ENCODE results near the gene MC2R. TPM values are rescaled to one million over a fixed set of nuclear protein-coding genes. Genes with fewer than 3 reads are reported as not detected.

Gene MC2R
- total RNA-seq, 4 donors from 2014 or later = not detected

DNA sequence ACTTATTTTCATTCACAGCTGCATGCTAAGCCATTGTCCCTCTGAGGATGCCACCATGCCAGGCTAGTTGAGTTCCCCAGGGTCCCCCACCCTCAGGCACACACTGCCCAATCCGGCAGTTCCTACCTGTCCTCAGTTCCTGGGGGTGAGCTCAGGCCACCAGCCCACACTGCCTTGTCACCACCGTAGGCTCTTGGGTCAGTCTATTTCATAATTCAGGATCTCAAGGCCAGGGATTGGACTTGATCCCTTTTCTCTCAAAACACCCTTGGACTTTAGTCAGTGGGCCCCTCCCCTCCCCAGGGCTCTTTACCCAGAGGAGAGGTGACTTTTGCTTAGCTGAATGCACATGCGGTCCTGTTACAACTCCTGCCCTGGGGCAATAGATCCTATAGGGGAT, 18.7 kb upstream of the MC2R start:
- no peaks in the 10 kb centered on the region for H3K27me3 ChIP-seq
- DNase-seq (ENCODE audit: low spot score in 2 of 2) = no peak
- no peak overlapping the region for H3K4me3 ChIP-seq
- no peak overlapping the region for H3K27ac ChIP-seq
- no peaks in the 10 kb centered on the region for H3K4me1 ChIP-seq
- WGBS, 2 donors = 82 to 83% methylated on average over 3 of the region's 3 CpGs
- peaks cover 0 to 11% (median 0%) of the 10 kb centered on the region in 4 donors for H3K9me3 ChIP-seq
- no peak for TF ChIP-seq EP300 (IDR thresholded peaks at IDR 0.05)
- TF ChIP-seq, protein P1, sequence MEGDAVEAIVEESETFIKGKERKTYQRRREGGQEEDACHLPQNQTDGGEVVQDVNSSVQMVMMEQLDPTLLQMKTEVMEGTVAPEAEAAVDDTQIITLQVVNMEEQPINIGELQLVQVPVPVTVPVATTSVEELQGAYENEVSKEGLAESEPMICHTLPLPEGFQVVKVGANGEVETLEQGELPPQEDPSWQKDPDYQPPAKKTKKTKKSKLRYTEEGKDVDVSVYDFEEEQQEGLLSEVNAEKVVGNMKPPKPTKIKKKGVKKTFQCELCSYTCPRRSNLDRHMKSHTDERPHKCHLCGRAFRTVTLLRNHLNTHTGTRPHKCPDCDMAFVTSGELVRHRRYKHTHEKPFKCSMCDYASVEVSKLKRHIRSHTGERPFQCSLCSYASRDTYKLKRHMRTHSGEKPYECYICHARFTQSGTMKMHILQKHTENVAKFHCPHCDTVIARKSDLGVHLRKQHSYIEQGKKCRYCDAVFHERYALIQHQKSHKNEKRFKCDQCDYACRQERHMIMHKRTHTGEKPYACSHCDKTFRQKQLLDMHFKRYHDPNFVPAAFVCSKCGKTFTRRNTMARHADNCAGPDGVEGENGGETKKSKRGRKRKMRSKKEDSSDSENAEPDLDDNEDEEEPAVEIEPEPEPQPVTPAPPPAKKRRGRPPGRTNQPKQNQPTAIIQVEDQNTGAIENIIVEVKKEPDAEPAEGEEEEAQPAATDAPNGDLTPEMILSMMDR (IDR thresholded peaks at IDR 0.05) = no peak
- TF ChIP-seq POLR2A (IDR thresholded peaks at IDR 0.05) = no peak
- no peaks in the 10 kb centered on the region for H3K36me3 ChIP-seq

DNA sequence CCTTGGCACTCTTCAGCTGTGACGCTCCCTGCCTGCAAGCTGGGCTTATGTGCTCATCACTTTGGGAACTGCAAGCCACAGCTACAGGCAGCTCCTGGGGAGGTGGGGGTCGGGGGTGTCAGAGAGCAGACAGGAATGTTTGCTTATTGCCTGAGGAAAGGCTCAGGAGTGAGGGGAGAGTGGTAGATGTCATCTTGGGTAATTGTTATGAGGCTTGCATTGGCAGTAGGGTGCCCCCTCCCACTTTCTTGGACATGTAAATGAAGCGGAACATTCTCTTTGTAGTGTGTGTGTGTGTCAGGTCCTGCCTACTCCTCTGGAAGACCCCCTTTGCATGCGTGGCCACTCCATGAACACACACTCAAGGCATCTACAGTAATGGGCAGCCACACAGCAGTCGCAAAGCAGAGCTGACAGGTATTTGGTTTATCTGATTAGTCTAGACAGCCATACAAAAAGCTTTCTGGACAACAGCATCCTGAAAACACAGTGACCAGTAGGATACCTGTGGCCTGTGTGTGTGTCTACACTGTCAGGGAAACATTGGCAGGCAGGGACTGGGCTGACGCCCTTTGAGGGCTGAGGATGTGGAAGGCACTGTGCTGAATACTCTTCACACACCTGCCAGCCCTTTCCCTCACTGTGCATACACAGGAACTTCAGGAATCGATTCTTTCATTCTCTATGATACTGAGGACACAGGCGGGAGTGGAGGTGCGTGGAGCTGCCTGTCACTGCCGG, 17.1 kb upstream of the MC2R start:
- no peaks in the 10 kb centered on the region for H3K4me1 ChIP-seq
- H3K4me3 ChIP-seq = no peak overlapping the region
- H3K27me3 ChIP-seq = no peaks in the 10 kb centered on the region
- no peaks in the 10 kb centered on the region for H3K36me3 ChIP-seq
- no peak for DNase-seq (ENCODE audit: low spot score in 2 of 2)
- H3K27ac ChIP-seq = no peak overlapping the region
- WGBS, 2 donors = 66 to 70% methylated on average over 10 of the region's 10 CpGs
- H3K9me3 ChIP-seq = peaks cover 0 to 19% (median 0%) of the 10 kb centered on the region in 4 donors
- TF ChIP-seq EP300 (IDR thresholded peaks at IDR 0.05) (no peak), POLR2A (IDR thresholded peaks at IDR 0.05) (no peak)
- TF ChIP-seq, protein P1 (IDR thresholded peaks at IDR 0.05) = no peak

DNA sequence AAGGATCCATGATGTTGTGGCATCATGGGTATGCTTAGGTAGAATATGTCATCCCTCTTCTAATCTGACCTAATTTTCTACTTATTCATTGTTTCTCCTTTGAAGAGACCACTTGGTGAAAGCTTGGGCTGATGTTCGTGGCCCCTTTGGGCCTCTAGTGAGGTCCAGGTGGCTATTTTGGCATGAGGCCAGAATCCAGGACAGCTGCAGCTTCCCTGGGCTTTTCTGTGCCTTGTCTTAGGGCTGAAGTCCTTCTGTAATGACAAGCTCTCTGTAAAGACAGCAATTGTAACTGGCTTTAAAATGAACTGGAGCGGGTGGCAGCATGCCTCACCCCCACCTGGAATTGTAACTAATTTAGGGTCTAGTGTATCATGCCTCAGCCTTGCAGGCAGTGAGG, 15.6 kb upstream of the MC2R start:
- H3K4me1 ChIP-seq = no peaks in the 10 kb centered on the region
- peaks cover 0 to 19% (median 0%) of the 10 kb centered on the region in 4 donors for H3K9me3 ChIP-seq
- DNase-seq (ENCODE audit: low spot score in 2 of 2) = no peak
- H3K4me3 ChIP-seq = no peak overlapping the region
- H3K36me3 ChIP-seq = no peaks in the 10 kb centered on the region
- H3K27me3 ChIP-seq = no peaks in the 10 kb centered on the region
- TF ChIP-seq EP300 (IDR thresholded peaks at IDR 0.05) (no peak), POLR2A (IDR thresholded peaks at IDR 0.05) (no peak)
- TF ChIP-seq, protein P1 (IDR thresholded peaks at IDR 0.05) = no peak
- no peak overlapping the region for H3K27ac ChIP-seq
- 69 to 85% methylated on average over 2 of the region's 2 CpGs for WGBS, 2 donors

DNA sequence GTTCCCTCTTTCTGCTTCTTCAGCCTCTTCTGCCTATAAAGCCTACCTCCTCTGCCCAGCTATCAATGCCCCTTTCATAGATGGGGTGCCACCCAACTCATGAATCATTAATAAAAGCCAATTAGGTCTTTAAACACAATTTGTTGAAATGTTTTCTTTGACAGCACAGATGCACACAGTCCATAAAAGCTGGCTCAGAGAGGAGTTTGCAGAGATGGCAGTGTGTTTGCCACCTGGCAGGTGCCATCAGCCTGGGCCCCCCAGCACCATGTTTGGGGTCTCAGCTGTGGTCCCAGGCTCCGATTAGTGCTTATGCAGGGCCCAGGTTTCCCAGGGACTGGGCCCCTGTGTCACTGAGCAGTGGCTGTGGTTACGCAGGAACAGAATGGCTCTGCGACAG, 7.9 kb upstream of the MC2R start:
- WGBS, 2 donors = 90 to 91% methylated on average over 2 to 3 of the region's 3 CpGs

DNA sequence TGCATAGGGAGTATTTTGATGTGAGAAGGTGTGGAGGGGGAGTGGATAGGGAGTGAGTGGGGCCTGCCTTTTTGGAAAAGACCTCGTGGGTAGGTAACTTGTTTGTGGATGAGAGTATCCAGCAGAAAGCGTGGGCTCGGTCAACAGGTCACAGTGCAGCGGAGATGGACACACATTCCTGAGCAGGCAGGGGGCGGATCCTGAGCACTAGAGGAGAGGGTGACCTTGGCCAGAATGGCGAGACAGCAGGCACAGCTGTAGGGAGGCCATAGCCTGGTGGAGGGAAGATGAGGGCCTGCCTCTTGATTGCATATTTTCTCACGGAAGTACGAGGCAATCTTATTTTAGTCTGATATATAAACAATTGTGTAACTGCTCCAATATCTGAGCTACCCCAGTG, 3.6 kb upstream of the MC2R start:
- 76 to 82% methylated on average over 8 of the region's 8 CpGs for WGBS, 2 donors
- no peaks in the 10 kb centered on the region for H3K27me3 ChIP-seq
- H3K27ac ChIP-seq = no peak overlapping the region
- no peaks in the 10 kb centered on the region for H3K4me1 ChIP-seq
- no peak for DNase-seq (ENCODE audit: low spot score in 2 of 2)
- H3K9me3 ChIP-seq = no peaks in the 10 kb centered on the region
- TF ChIP-seq EP300 (IDR thresholded peaks at IDR 0.05) = no peak
- TF ChIP-seq, protein P1 (IDR thresholded peaks at IDR 0.05) = no peak
- TF ChIP-seq POLR2A (IDR thresholded peaks at IDR 0.05) = no peak
- H3K4me3 ChIP-seq = no peak overlapping the region
- H3K36me3 ChIP-seq = no peaks in the 10 kb centered on the region

More for the DNA sequence above, 7.9 kb upstream of the MC2R start:
- no peak for DNase-seq (ENCODE audit: low spot score in 2 of 2)
- TF ChIP-seq, protein P1 (IDR thresholded peaks at IDR 0.05) = no peak
- TF ChIP-seq EP300 (IDR thresholded peaks at IDR 0.05) = no peak
- no peak for TF ChIP-seq POLR2A (IDR thresholded peaks at IDR 0.05)
- Histone ChIP-seq H3K4me3 (no peak overlapping the region), H3K36me3 (no peaks in the 10 kb centered on the region), H3K9me3 (no peaks in the 10 kb centered on the region), H3K4me1 (no peaks in the 10 kb centered on the region), H3K27ac (no peak overlapping the region), H3K27me3 (no peaks in the 10 kb centered on the region)
